Measurements from ENCODE around the gene ADGRB2. TPM values are rescaled to one million over a fixed set of nuclear protein-coding genes. Genes with fewer than 3 reads are reported as not detected.

The ADGRB2 gene
- total RNA-seq, 1 experiment from 2014 or later = 12.3 TPM

- DNase-seq = no peak
- no peak for TF ChIP-seq CTCF (conservative IDR thresholded peaks at IDR 0.05; ENCODE audit: low read depth, low read length)
- TF ChIP-seq EZH2phosphoT487 (IDR thresholded peaks at IDR 0.05; ENCODE audit: borderline replicate concordance, low read length) = no peak
- TF ChIP-seq EZH2 (IDR thresholded peaks at IDR 0.05; ENCODE audit: low read length, unreplicated experiment) = no peak
- Histone ChIP-seq H3K9me3 (ENCODE audit: low read length) (no peaks in the 10 kb centered on the region), H3K27ac (ENCODE audit: low read length) (no peak overlapping the region), H3F3A (ENCODE audit: low read length, unreplicated experiment) (no peaks in the 10 kb centered on the region), H3K27me3 (ENCODE audit: low read length) (no peaks in the 10 kb centered on the region), H3K79me2 (ENCODE audit: low read length) (peaks cover 14% of the 10 kb centered on the region; the same call in 1 of the 2 replicates), H3K9ac (ENCODE audit: low read length) (no peak overlapping the region), H4K20me1 (ENCODE audit: low read length) (no peaks in the 10 kb centered on the region), H3K4me2 (ENCODE audit: low read length) (no peak overlapping the region), H3K36me3 (ENCODE audit: low read depth, low read length) (no peaks in the 10 kb centered on the region), H3K9me2 (replicated peaks; ENCODE audit: low read length) (no peaks in the 10 kb centered on the region), H2AFZ (ENCODE audit: low read length) (no peak overlapping the region), H3K4me3 (ENCODE audit: low read length) (no peak overlapping the region), H3K4me1 (ENCODE audit: insufficient read depth, low read length) (peaks cover 23% of the 10 kb centered on the region)
- POLR2A ChIA-PET (ENCODE audit: unreplicated experiment) = no interaction called here
- BruUV-seq (replicated peaks) = no TSS peak
- no peak for ATAC-seq
- CTCF ChIA-PET = interaction anchor here (0.6 kb wide), 1 partner anchor 11 kb away, joined by 4 read pairs; no protein-coding TSS in a partner anchor
- intact Hi-C loops (cut with micrococcal nuclease) = no loop called here
Observed at GRCh38 chr1:31799895-31800673, 35.9 kb upstream of the ADGRB2 start.

GRCh38 chr1:31799196-31799894 is 35.2 kb upstream of the ADGRB2 start:
- H3K79me2 ChIP-seq (ENCODE audit: low read length) = peaks cover 14% of the 10 kb centered on the region; the same call in 1 of the 2 replicates
- no peak overlapping the region for H2AFZ ChIP-seq (ENCODE audit: low read length)
- H3K36me3 ChIP-seq (ENCODE audit: low read depth, low read length) = no peaks in the 10 kb centered on the region
- no peaks in the 10 kb centered on the region for H3K27me3 ChIP-seq (ENCODE audit: low read length)
- peak overlapping the region; percentile 74 for H3K27ac ChIP-seq (ENCODE audit: low read length)
- DNase-seq = no peak
- ATAC-seq = no peak
- H3K4me1 ChIP-seq (ENCODE audit: insufficient read depth, low read length) = peaks cover 23% of the 10 kb centered on the region
- H3F3A ChIP-seq (ENCODE audit: low read length, unreplicated experiment) = no peaks in the 10 kb centered on the region
- intact Hi-C loops (cut with micrococcal nuclease) = no loop called here
- H3K4me3 ChIP-seq (ENCODE audit: low read length) = no peak overlapping the region
- CTCF ChIA-PET = interaction anchor here (0.6 to 0.8 kb wide), 2 partner anchors 10 kb away, joined by 4 read pairs; no protein-coding TSS in a partner anchor
- no peaks in the 10 kb centered on the region for H3K9me2 ChIP-seq (replicated peaks; ENCODE audit: low read length)
- H4K20me1 ChIP-seq (ENCODE audit: low read length) = no peaks in the 10 kb centered on the region
- POLR2A ChIA-PET (ENCODE audit: unreplicated experiment) = no interaction called here
- no peak overlapping the region for H3K9ac ChIP-seq (ENCODE audit: low read length)
- no peaks in the 10 kb centered on the region for H3K9me3 ChIP-seq (ENCODE audit: low read length)
- no TSS peak for BruUV-seq (replicated peaks)
- no peak for TF ChIP-seq CTCF (conservative IDR thresholded peaks at IDR 0.05; ENCODE audit: low read depth, low read length)
- no peak for TF ChIP-seq EZH2phosphoT487 (IDR thresholded peaks at IDR 0.05; ENCODE audit: borderline replicate concordance, low read length)
- TF ChIP-seq EZH2 (IDR thresholded peaks at IDR 0.05; ENCODE audit: low read length, unreplicated experiment) = no peak
- H3K4me2 ChIP-seq (ENCODE audit: low read length) = peak overlapping the region; percentile 83
